Calu3 (cell line): ENCODE data around the gene AEBP2. TPM values are rescaled to one million over a fixed set of nuclear protein-coding genes. Genes with fewer than 3 reads are reported as not detected.

ENCODE experiments used
- BruUV-seq: library from RNA; stranded (reverse); fragments of 400-500 nt; replicated peaks from 2 replicates; lab custom pipeline; 2021; lab: Mats Ljungman, UMichigan
- CTCF ChIA-PET: fragments of 300-600 bp; sonication (Branson Sonifier 250); formaldehyde crosslinking; loops from one replicate; lab custom pipeline; 2022; ENCODE audit warnings: antibody characterized with exemption; lab: Charles Lee
- DNase-seq: peaks from one replicate; pipeline ENCODE4 v3.0.0; 2022
- H3K27ac Mint-ChIP-seq: one replicate; pipeline ENCODE4 v1.8.0; 2022; ENCODE audit warnings: mixed read lengths; ENCODE audit not compliant: unreplicated experiment
- H3K27me3 Mint-ChIP-seq: one replicate; pipeline ENCODE4 v1.8.0; 2022; ENCODE audit warnings: mixed read lengths; ENCODE audit not compliant: unreplicated experiment
- H3K36me3 Mint-ChIP-seq: one replicate; pipeline ENCODE4 v1.8.0; 2022; ENCODE audit warnings: mild to moderate bottlenecking, moderate library complexity, mixed read lengths; ENCODE audit not compliant: insufficient read depth, unreplicated experiment
- H3K4me1 Mint-ChIP-seq: one replicate; pipeline ENCODE4 v1.8.0; 2022; ENCODE audit warnings: mild to moderate bottlenecking, low read depth, mixed read lengths; ENCODE audit not compliant: unreplicated experiment
- H3K4me3 Mint-ChIP-seq: one replicate; pipeline ENCODE4 v1.8.0; 2022; ENCODE audit warnings: mild to moderate bottlenecking, low read depth, moderate library complexity, mixed read lengths; ENCODE audit not compliant: unreplicated experiment
- H3K9me3 Mint-ChIP-seq: one replicate; pipeline ENCODE4 v1.8.0; 2022; ENCODE audit warnings: low read depth, mixed read lengths; ENCODE audit not compliant: unreplicated experiment
- CTCF ChIP-seq: fragments of 200-600 bp; IDR thresholded peaks from one replicate; pipeline ENCODE4 v1.8.0; 2022; ENCODE audit warnings: antibody characterized with exemption; ENCODE audit not compliant: unreplicated experiment
- intact Hi-C: fragments of 100-400 bp; cut with micrococcal nuclease; formaldehyde crosslinking; loops from one replicate; pipeline ENCODE4 v1.10.0; 2022; ENCODE audit not compliant: unreplicated experiment
- total RNA-seq: library from RNA; stranded (reverse); gene quantifications from 2 replicates; pipeline ENCODE4 v1.2.3, GENCODE V29; 2022

The AEBP2 gene
- total RNA-seq, 1 experiment from 2014 or later, result 53.6 TPM

GRCh38 chr12:19533567-19533966 lies 94.3 kb downstream of the AEBP2 start:
- H3K4me3 Mint-ChIP-seq, result no peak overlapping the region
- no peak for DNase-seq
- H3K4me1 Mint-ChIP-seq, result peaks cover 30% of the 10 kb centered on the region
- H3K27ac Mint-ChIP-seq, result no peak overlapping the region
- TF ChIP-seq CTCF, result no peak
- peaks cover 30% of the 10 kb centered on the region for H3K36me3 Mint-ChIP-seq
- no TSS peak for BruUV-seq
- intact Hi-C loops, result no loop called here
- peaks cover 14% of the 10 kb centered on the region for H3K9me3 Mint-ChIP-seq
- CTCF ChIA-PET, result no interaction called here
- H3K27me3 Mint-ChIP-seq, result no peaks in the 10 kb centered on the region

GRCh38 chr12:19539071-19539470 lies 99.8 kb downstream of the AEBP2 start:
- DNase-seq, result no peak
- intact Hi-C loops, result no loop called here
- BruUV-seq, result no TSS peak
- H3K4me3 Mint-ChIP-seq, result no peak overlapping the region
- H3K36me3 Mint-ChIP-seq, result peaks cover 19% of the 10 kb centered on the region
- H3K9me3 Mint-ChIP-seq, result peaks cover 12% of the 10 kb centered on the region
- no peaks in the 10 kb centered on the region for H3K27me3 Mint-ChIP-seq
- H3K4me1 Mint-ChIP-seq, result no peaks in the 10 kb centered on the region
- H3K27ac Mint-ChIP-seq, result no peak overlapping the region
- CTCF ChIA-PET, result interaction anchor here (0.6 kb wide), 1 partner anchor 204 kb away, joined by 4 read pairs; no protein-coding TSS in a partner anchor
- TF ChIP-seq CTCF, result no peak

GRCh38 chr12:19539836-19540235 lies 100.5 kb downstream of the AEBP2 start:
- TF ChIP-seq CTCF, result no peak
- Mint-ChIP-seq H3K36me3 (peaks cover 18% of the 10 kb centered on the region), H3K27ac (no peak overlapping the region), H3K9me3 (peaks cover 12% of the 10 kb centered on the region), H3K4me3 (no peak overlapping the region), H3K27me3 (no peaks in the 10 kb centered on the region), H3K4me1 (no peaks in the 10 kb centered on the region)
- intact Hi-C loops, result no loop called here
- CTCF ChIA-PET, result no interaction called here
- BruUV-seq, result no TSS peak
- no peak for DNase-seq

GRCh38 chr12:19542606-19543005 lies 103.3 kb downstream of the AEBP2 start:
- no peaks in the 10 kb centered on the region for H3K4me1 Mint-ChIP-seq
- CTCF ChIA-PET, result no interaction called here

More at GRCh38 chr12:19542606-19543005, 103.3 kb downstream of the AEBP2 start:
- Mint-ChIP-seq H3K27me3 (no peaks in the 10 kb centered on the region), H3K36me3 (peaks cover 4% of the 10 kb centered on the region), H3K4me3 (no peak overlapping the region), H3K27ac (no peak overlapping the region), H3K9me3 (no peaks in the 10 kb centered on the region)
- no TSS peak for BruUV-seq
- no peak for TF ChIP-seq CTCF
- intact Hi-C loops, result no loop called here
- no peak for DNase-seq
